ENCODE measurements around the gene PTPRJ. TPM values are rescaled to one million over a fixed set of nuclear protein-coding genes. Genes with fewer than 3 reads are reported as not detected.

Gene PTPRJ
- total and polyA plus RNA-seq, 4 donors: 4.1 to 24.7 (median 14.6) TPM

- WGBS: 98% methylated on average over 1 of the region's 1 CpG
- Histone ChIP-seq H3K27me3 (ENCODE audit: control insufficient read depth in 4 of 4, insufficient read depth in 4 of 4, low read length in 3 of 4) (no peaks in the 10 kb centered on the region), H3K9ac (ENCODE audit: low read depth in 1 of 2, low read length in 2 of 2) (no peak overlapping the region), H3K4me3 (ENCODE audit: low read depth in 1 of 3, low read length in 3 of 3) (no peak overlapping the region), H3K9me3 (ENCODE audit: control insufficient read depth in 4 of 4, low read length in 3 of 4) (no peaks in the 10 kb centered on the region), H3K4me1 (ENCODE audit: control insufficient read depth in 4 of 4, insufficient read depth in 4 of 4, low read length in 3 of 4) (peaks cover 6 to 24% (median 17%) of the 10 kb centered on the region in 4 donors), H3K36me3 (ENCODE audit: control insufficient read depth in 4 of 4, insufficient read depth in 3 of 4, low read depth in 1 of 4, low read length in 3 of 4) (peaks cover 0 to 1% (median 0%) of the 10 kb centered on the region in 4 donors), H3K27ac (ENCODE audit: low read depth in 1 of 2, low read length in 2 of 2) (no peak overlapping the region)
- DNase-seq (ENCODE audit: low spot score): no peak
- TF ChIP-seq EGR1 (IDR thresholded peaks at IDR 0.05; ENCODE audit: low read depth in 2 of 2) (no peak), TAF1 (conservative IDR thresholded peaks at IDR 0.05) (no peak), FOXA2 (IDR thresholded peaks at IDR 0.05) (no peak), YY1 (IDR thresholded peaks at IDR 0.05) (no peak), NR2F2 (IDR thresholded peaks at IDR 0.05) (no peak)
- TF ChIP-seq, protein P1, sequence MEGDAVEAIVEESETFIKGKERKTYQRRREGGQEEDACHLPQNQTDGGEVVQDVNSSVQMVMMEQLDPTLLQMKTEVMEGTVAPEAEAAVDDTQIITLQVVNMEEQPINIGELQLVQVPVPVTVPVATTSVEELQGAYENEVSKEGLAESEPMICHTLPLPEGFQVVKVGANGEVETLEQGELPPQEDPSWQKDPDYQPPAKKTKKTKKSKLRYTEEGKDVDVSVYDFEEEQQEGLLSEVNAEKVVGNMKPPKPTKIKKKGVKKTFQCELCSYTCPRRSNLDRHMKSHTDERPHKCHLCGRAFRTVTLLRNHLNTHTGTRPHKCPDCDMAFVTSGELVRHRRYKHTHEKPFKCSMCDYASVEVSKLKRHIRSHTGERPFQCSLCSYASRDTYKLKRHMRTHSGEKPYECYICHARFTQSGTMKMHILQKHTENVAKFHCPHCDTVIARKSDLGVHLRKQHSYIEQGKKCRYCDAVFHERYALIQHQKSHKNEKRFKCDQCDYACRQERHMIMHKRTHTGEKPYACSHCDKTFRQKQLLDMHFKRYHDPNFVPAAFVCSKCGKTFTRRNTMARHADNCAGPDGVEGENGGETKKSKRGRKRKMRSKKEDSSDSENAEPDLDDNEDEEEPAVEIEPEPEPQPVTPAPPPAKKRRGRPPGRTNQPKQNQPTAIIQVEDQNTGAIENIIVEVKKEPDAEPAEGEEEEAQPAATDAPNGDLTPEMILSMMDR (IDR thresholded peaks at IDR 0.05; ENCODE audit: low read depth, low read length, missing input control): no peak
These were observed 74.6 kb downstream of the PTPRJ start for GRCh38 chr11:48054994-48055291.

DNA sequence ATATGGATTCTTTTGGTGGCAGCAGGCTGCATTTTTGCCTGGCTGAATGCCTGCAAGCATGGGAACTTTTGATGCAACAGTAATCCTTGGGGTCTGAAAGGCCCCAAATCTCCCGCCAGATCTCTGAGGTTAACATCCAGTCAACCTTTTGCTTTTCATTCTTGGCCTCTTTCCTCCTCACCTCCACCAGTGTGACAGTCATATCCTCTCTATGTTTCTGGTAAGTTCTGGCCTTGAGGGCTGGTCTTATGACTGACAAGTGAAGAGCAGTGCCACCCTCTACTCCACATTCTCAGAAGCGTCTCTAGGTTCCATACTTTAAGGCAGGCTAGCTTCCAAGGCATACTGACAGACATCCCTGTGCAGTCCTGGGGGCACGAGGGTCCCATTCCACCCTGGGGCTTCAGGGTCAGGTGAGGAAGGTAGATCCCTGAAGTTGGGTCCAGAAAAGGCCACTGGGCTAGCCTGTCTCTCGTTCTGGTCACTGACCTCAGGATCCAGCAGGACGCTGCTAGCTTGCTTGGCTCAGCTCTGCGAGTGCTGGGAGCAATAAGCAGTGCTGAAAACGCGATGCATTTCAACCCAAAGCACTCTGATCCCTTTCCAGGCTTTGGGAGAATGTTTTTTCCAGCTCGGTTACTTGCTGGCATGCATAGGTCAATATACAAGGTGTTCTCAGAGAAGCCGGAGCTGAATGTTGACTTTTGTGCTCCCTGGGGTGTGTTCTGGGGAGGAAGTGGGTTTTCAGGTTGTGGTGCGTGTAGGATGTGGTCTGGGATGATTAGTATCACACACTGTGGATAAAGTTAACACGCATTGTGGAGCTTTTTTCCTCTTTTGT, 75.2 kb downstream of the PTPRJ start:
- peak overlapping the region; percentile 51 to 63 for H3K27ac ChIP-seq (ENCODE audit: low read depth in 1 of 2, low read length in 2 of 2)
- WGBS: 31% methylated on average over 12 of the region's 12 CpGs
- H3K9ac ChIP-seq (ENCODE audit: low read depth in 1 of 2, low read length in 2 of 2): peak overlapping the region in 1 of 2 donors; percentile 20
- peaks cover 0 to 1% (median 0%) of the 10 kb centered on the region in 4 donors for H3K36me3 ChIP-seq (ENCODE audit: control insufficient read depth in 4 of 4, insufficient read depth in 3 of 4, low read depth in 1 of 4, low read length in 3 of 4)
- TF ChIP-seq TAF1 (conservative IDR thresholded peaks at IDR 0.05): no peak
- TF ChIP-seq SP1 (IDR thresholded peaks at IDR 0.05): peak; percentile 29
- peak; percentile 61 for TF ChIP-seq REST (IDR thresholded peaks at IDR 0.05)
- no peak for TF ChIP-seq EGR1 (IDR thresholded peaks at IDR 0.05; ENCODE audit: low read depth in 2 of 2)
- TF ChIP-seq RAD21 (IDR thresholded peaks at IDR 0.05): peak in 1 of 2 donors; percentile 42
- peak; percentile 33 to 47 for TF ChIP-seq HNF4A (conservative IDR thresholded peaks at IDR 0.05)
- TF ChIP-seq RXRA (IDR thresholded peaks at IDR 0.05): peak; percentile 27 to 42
- H3K4me3 ChIP-seq (ENCODE audit: low read depth in 1 of 3, low read length in 3 of 3): no peak overlapping the region
- no peaks in the 10 kb centered on the region for H3K27me3 ChIP-seq (ENCODE audit: control insufficient read depth in 4 of 4, insufficient read depth in 4 of 4, low read length in 3 of 4)
- peaks cover 6 to 24% (median 15%) of the 10 kb centered on the region in 4 donors for H3K4me1 ChIP-seq (ENCODE audit: control insufficient read depth in 4 of 4, insufficient read depth in 4 of 4, low read length in 3 of 4)
- H3K9me3 ChIP-seq (ENCODE audit: control insufficient read depth in 4 of 4, low read length in 3 of 4): no peaks in the 10 kb centered on the region
- DNase-seq (ENCODE audit: low spot score): no peak

Data from liver (tissue), 9 donors.